Measurements from ENCODE around the gene QRSL1. TPM values are rescaled to one million over a fixed set of nuclear protein-coding genes. Genes with fewer than 3 reads are reported as not detected.

Gene QRSL1
- total RNA-seq, 2 donors from 2014 or later: 16.0 to 21.1 TPM

- H3K4me1 ChIP-seq: no peaks in the 10 kb centered on the region
- no peak overlapping the region for H3K9ac ChIP-seq (ENCODE audit: low read depth in 2 of 2, low read length in 2 of 2)
- intact Hi-C loops (cut with DNase I): no loop called here
- H3K27ac ChIP-seq: no peak overlapping the region
- no peaks in the 10 kb centered on the region for H3K36me3 ChIP-seq
- no peak for TF ChIP-seq CTCF (IDR thresholded peaks at IDR 0.05)
- DNase-seq: no peak
- no peak overlapping the region for H3K4me3 ChIP-seq
- no peaks in the 10 kb centered on the region for H3K27me3 ChIP-seq
- H3K9me3 ChIP-seq: no peaks in the 10 kb centered on the region
These were observed 33.1 kb downstream of the QRSL1 start for GRCh38 chr6:106662458-106662857.

- no peak for DNase-seq
- Histone ChIP-seq H3K4me3 (no peak overlapping the region), H3K27me3 (no peaks in the 10 kb centered on the region), H3K36me3 (no peaks in the 10 kb centered on the region), H3K4me1 (no peaks in the 10 kb centered on the region), H3K9me3 (no peaks in the 10 kb centered on the region), H3K27ac (no peak overlapping the region), H3K9ac (ENCODE audit: low read depth in 2 of 2, low read length in 2 of 2) (no peak overlapping the region)
- no peak for TF ChIP-seq CTCF (IDR thresholded peaks at IDR 0.05)
- intact Hi-C loops (cut with DNase I): no loop called here
These were observed 37.1 kb downstream of the QRSL1 start for GRCh38 chr6:106666282-106667021.

- H3K9ac ChIP-seq (ENCODE audit: low read depth in 2 of 2, low read length in 2 of 2): no peak overlapping the region
- no peak for DNase-seq
- H3K9me3 ChIP-seq: no peaks in the 10 kb centered on the region
- H3K27me3 ChIP-seq: no peaks in the 10 kb centered on the region
- intact Hi-C loops (cut with DNase I): no loop called here
- H3K4me3 ChIP-seq: no peak overlapping the region
- no peak overlapping the region for H3K27ac ChIP-seq
- TF ChIP-seq CTCF (IDR thresholded peaks at IDR 0.05): no peak
- no peaks in the 10 kb centered on the region for H3K4me1 ChIP-seq
- H3K36me3 ChIP-seq: no peaks in the 10 kb centered on the region
These were observed 37.6 kb downstream of the QRSL1 start for GRCh38 chr6:106667022-106667402.

GRCh38 chr6:106670236-106670635 lies 40.9 kb downstream of the QRSL1 start:
- Histone ChIP-seq H3K4me3 (no peak overlapping the region), H3K4me1 (no peaks in the 10 kb centered on the region), H3K27me3 (no peaks in the 10 kb centered on the region), H3K9ac (ENCODE audit: low read depth in 2 of 2, low read length in 2 of 2) (no peak overlapping the region), H3K36me3 (no peaks in the 10 kb centered on the region), H3K9me3 (no peaks in the 10 kb centered on the region), H3K27ac (no peak overlapping the region)
- no peak for DNase-seq
- intact Hi-C loops (cut with DNase I): no loop called here
- no peak for TF ChIP-seq CTCF (IDR thresholded peaks at IDR 0.05)

- Histone ChIP-seq H3K36me3 (no peaks in the 10 kb centered on the region), H3K27ac (no peak overlapping the region), H3K4me3 (no peak overlapping the region), H3K9me3 (no peaks in the 10 kb centered on the region), H3K27me3 (no peaks in the 10 kb centered on the region), H3K9ac (ENCODE audit: low read depth in 2 of 2, low read length in 2 of 2) (no peak overlapping the region), H3K4me1 (no peaks in the 10 kb centered on the region)
- intact Hi-C loops (cut with DNase I): no loop called here
- no peak for TF ChIP-seq CTCF (IDR thresholded peaks at IDR 0.05)
- no peak for DNase-seq
These were observed 42.3 kb downstream of the QRSL1 start for GRCh38 chr6:106671651-106672050.
